HepG2 (cell line): ENCODE measurements around the gene RAB17. TPM values are rescaled to one million over a fixed set of nuclear protein-coding genes. Genes with fewer than 3 reads are reported as not detected.
A peak's percentile ranks its signal among the peaks of the same experiment; 100 is the strongest.

Experiments
- ASH2L ChIP-seq: fragments of 300-600, 200-600 bp; sonication (generic); IDR thresholded peaks from 2 replicates; pipeline ENCODE4 v1.7.0; 2017; ENCODE audit warnings: low read depth, mild to moderate bottlenecking, moderate library complexity, mixed read lengths, low read length; ENCODE audit not compliant: insufficient read length
- CBFB ChIP-seq: sonication (generic); formaldehyde crosslinking; IDR thresholded peaks from 2 replicates; pipeline ENCODE4 v1.4.0; 2020; ENCODE audit warnings: missing genetic modification reagents
- DBP ChIP-seq: sonication (generic); formaldehyde crosslinking; IDR thresholded peaks from 2 replicates; pipeline ENCODE4 v1.4.0; 2020; ENCODE audit warnings: missing genetic modification reagents; ENCODE audit errors: not compliant biosample characterization
- ETV5 ChIP-seq: IDR thresholded peaks from 2 replicates; pipeline ENCODE4 v1.6.1; 2018; ENCODE audit warnings: missing biosample characterization, missing genetic modification reagents, inconsistent platforms, borderline replicate concordance
- HOXA7 ChIP-seq: sonication (generic); formaldehyde crosslinking; IDR thresholded peaks from 2 replicates; pipeline ENCODE4 v1.8.1; 2022; ENCODE audit warnings: mild to moderate bottlenecking, missing genetic modification reagents, moderate library complexity
- KAT7 ChIP-seq: IDR thresholded peaks from 2 replicates; pipeline ENCODE4 v1.6.1; 2018; ENCODE audit warnings: borderline replicate concordance, missing compliant biosample characterization
- KLF12 ChIP-seq: sonication (generic); formaldehyde crosslinking; IDR thresholded peaks from 2 replicates; pipeline ENCODE4 v1.4.0; 2020; ENCODE audit warnings: missing genetic modification reagents, borderline replicate concordance
- MAFF ChIP-seq: IDR thresholded peaks from 2 replicates; pipeline ENCODE4 v1.6.1; 2011; ENCODE audit warnings: low read depth, low read length, improper control_type of control experiment
- MBNL3 ChIP-seq: fragments of 250-450 bp; sonication (Bioruptor Pico); conservative IDR thresholded peaks from 2 replicates; pipeline ENCODE4 v1.8.0; 2022; ENCODE audit warnings: mild to moderate bottlenecking, inconsistent platforms
- NFKBIZ ChIP-seq: IDR thresholded peaks from 2 replicates; pipeline ENCODE4 v1.6.1; 2018; ENCODE audit warnings: missing genetic modification reagents, missing compliant biosample characterization
- PHF8 ChIP-seq: sonication (generic); formaldehyde crosslinking; IDR thresholded peaks from 2 replicates; pipeline ENCODE4 v1.5.0; 2020; ENCODE audit warnings: missing genetic modification reagents
- STAT5B ChIP-seq: sonication (generic); formaldehyde crosslinking; IDR thresholded peaks from 2 replicates; pipeline ENCODE4 v1.4.0; 2020; ENCODE audit warnings: missing genetic modification reagents
- TGIF2 ChIP-seq: IDR thresholded peaks from 2 replicates; pipeline ENCODE4 v1.6.1; 2016; ENCODE audit warnings: control low read depth, missing compliant biosample characterization
- ZKSCAN8 ChIP-seq: IDR thresholded peaks from 2 replicates; pipeline ENCODE4 v1.6.1; 2016; ENCODE audit warnings: borderline replicate concordance, missing genetic modification reagents, missing compliant biosample characterization
- ZNF468 ChIP-seq: sonication (generic); formaldehyde crosslinking; IDR thresholded peaks from 2 replicates; pipeline ENCODE4 v1.8.0; 2022; ENCODE audit warnings: mild to moderate bottlenecking, moderate library complexity, missing genetic modification reagents
- ZNF766 ChIP-seq: sonication (generic); formaldehyde crosslinking; IDR thresholded peaks from 2 replicates; pipeline ENCODE4 v1.5.0; 2020; ENCODE audit warnings: missing genetic modification reagents, borderline replicate concordance
- ZNF891 ChIP-seq: sonication (generic); formaldehyde crosslinking; IDR thresholded peaks from 2 replicates; pipeline ENCODE4 v1.5.0; 2020; ENCODE audit warnings: mild to moderate bottlenecking, missing genetic modification reagents
- ZSCAN21 ChIP-seq: sonication (generic); formaldehyde crosslinking; IDR thresholded peaks from 2 replicates; pipeline ENCODE4 v1.8.0; 2022; ENCODE audit warnings: mild to moderate bottlenecking, missing genetic modification reagents, moderate library complexity, borderline replicate concordance
- polyA plus RNA-seq, 8 experiments: library from polyadenylated mRNA; depleted of rRNA in 3 of 8; stranded (reverse) in 7 of 8; unstranded in 1 of 8; fragments of >200 nt; fragmentation: Illumina TruSeq in 4 of 8; extraction: Trizol in 4 of 8; gene quantifications; 2 replicates each; pipeline versions ENCODE4 v1.2.1 to v1.2.3, GENCODE V29; 2011 to 2016; ENCODE audit warnings: low read depth in 4 of 8, missing spikeins in 1 of 8, mixed read lengths in 1 of 8; ENCODE audit not compliant: insufficient read depth in 1 of 8
- total RNA-seq, 5 experiments: library from RNA; depleted of rRNA; stranded (reverse); fragments of >200 nt; fragmentation: Illumina TruSeq; extraction: Trizol; gene quantifications; 2 replicates each; pipeline ENCODE4 v1.2.3, GENCODE V29; 2016; ENCODE audit warnings: low read depth in 1 of 5
- TF ChIP-seq, protein P1 (sequence below): sonication (generic); formaldehyde crosslinking; IDR thresholded peaks from 2 replicates; pipeline ENCODE4 v1.5.0; 2020; ENCODE audit warnings: mild to moderate bottlenecking, missing genetic modification reagents
- TF ChIP-seq, protein P2 (sequence below): sonication (generic); formaldehyde crosslinking; IDR thresholded peaks from 2 replicates; pipeline ENCODE4 v1.5.1; 2020; ENCODE audit warnings: mild to moderate bottlenecking, missing genetic modification reagents, moderate library complexity
- TF ChIP-seq, protein P3 (sequence below): sonication (generic); formaldehyde crosslinking; IDR thresholded peaks from 2 replicates; pipeline ENCODE4 v1.4.0; 2020; ENCODE audit warnings: missing genetic modification reagents
- TF ChIP-seq, protein P4 (sequence below): sonication (generic); formaldehyde crosslinking; IDR thresholded peaks from 2 replicates; pipeline ENCODE4 v1.9.0; 2021; ENCODE audit warnings: missing genetic modification reagents, borderline replicate concordance

Gene RAB17
- total and polyA plus RNA-seq, 2 of the 13 experiments (the other 11 are each of a cell fraction or from before 2014, with no cell fraction given) = 68.0 to 124 TPM

- TF ChIP-seq, protein P1, sequence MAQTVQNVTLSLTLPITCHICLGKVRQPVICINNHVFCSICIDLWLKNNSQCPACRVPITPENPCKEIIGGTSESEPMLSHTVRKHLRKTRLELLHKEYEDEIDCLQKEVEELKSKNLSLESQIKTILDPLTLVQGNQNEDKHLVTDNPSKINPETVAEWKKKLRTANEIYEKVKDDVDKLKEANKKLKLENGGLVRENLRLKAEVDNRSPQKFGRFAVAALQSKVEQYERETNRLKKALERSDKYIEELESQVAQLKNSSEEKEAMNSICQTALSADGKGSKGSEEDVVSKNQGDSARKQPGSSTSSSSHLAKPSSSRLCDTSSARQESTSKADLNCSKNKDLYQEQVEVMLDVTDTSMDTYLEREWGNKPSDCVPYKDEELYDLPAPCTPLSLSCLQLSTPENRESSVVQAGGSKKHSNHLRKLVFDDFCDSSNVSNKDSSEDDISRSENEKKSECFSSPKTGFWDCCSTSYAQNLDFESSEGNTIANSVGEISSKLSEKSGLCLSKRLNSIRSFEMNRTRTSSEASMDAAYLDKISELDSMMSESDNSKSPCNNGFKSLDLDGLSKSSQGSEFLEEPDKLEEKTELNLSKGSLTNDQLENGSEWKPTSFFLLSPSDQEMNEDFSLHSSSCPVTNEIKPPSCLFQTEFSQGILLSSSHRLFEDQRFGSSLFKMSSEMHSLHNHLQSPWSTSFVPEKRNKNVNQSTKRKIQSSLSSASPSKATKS (CRISPR knock-in tag) = no peak
- TF ChIP-seq MAFF = no peak
- TF ChIP-seq NFKBIZ (CRISPR knock-in tag) = peak; percentile 60
- TF ChIP-seq ZKSCAN8 (CRISPR knock-in tag) = no peak
- no peak for TF ChIP-seq KLF12 (CRISPR knock-in tag)
- TF ChIP-seq, protein P2, sequence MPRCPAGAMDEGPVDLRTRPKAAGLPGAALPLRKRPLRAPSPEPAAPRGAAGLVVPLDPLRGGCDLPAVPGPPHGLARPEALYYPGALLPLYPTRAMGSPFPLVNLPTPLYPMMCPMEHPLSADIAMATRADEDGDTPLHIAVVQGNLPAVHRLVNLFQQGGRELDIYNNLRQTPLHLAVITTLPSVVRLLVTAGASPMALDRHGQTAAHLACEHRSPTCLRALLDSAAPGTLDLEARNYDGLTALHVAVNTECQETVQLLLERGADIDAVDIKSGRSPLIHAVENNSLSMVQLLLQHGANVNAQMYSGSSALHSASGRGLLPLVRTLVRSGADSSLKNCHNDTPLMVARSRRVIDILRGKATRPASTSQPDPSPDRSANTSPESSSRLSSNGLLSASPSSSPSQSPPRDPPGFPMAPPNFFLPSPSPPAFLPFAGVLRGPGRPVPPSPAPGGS (CRISPR knock-in tag) = peak; percentile 32; the same call in 1 of the 2 replicates
- peak; percentile 93 for TF ChIP-seq ETV5 (CRISPR knock-in tag)
- peak; percentile 80 for TF ChIP-seq ASH2L
- TF ChIP-seq DBP (CRISPR knock-in tag) = no peak
- TF ChIP-seq, protein P3, sequence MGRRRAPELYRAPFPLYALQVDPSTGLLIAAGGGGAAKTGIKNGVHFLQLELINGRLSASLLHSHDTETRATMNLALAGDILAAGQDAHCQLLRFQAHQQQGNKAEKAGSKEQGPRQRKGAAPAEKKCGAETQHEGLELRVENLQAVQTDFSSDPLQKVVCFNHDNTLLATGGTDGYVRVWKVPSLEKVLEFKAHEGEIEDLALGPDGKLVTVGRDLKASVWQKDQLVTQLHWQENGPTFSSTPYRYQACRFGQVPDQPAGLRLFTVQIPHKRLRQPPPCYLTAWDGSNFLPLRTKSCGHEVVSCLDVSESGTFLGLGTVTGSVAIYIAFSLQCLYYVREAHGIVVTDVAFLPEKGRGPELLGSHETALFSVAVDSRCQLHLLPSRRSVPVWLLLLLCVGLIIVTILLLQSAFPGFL (CRISPR knock-in tag) = no peak
- peak; percentile 71 for TF ChIP-seq KAT7
- peak; percentile 37; the same call in 1 of the 2 replicates for TF ChIP-seq CBFB (CRISPR knock-in tag)
- TF ChIP-seq, protein P4, sequence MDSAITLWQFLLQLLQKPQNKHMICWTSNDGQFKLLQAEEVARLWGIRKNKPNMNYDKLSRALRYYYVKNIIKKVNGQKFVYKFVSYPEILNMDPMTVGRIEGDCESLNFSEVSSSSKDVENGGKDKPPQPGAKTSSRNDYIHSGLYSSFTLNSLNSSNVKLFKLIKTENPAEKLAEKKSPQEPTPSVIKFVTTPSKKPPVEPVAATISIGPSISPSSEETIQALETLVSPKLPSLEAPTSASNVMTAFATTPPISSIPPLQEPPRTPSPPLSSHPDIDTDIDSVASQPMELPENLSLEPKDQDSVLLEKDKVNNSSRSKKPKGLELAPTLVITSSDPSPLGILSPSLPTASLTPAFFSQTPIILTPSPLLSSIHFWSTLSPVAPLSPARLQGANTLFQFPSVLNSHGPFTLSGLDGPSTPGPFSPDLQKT (CRISPR knock-in tag) = no peak
- TF ChIP-seq PHF8 = peak; percentile 64
- TF ChIP-seq ZNF891 (CRISPR knock-in tag) = no peak
- no peak for TF ChIP-seq MBNL3 (CRISPR knock-in tag)
- 0 out of 2 replicates have a peak, but pooled peaks have one; percentile 41 for TF ChIP-seq STAT5B (CRISPR knock-in tag)
- no peak; the same call in 1 of the 2 replicates for TF ChIP-seq ZSCAN21 (CRISPR knock-in tag)
- no peak for TF ChIP-seq TGIF2
- TF ChIP-seq ZNF766 (CRISPR knock-in tag) = no peak
- TF ChIP-seq HOXA7 (CRISPR knock-in tag) = no peak
- no peak for TF ChIP-seq ZNF468 (CRISPR knock-in tag)
These were observed 11.1 kb upstream of the RAB17 start (continued) for GRCh38 chr2:237601453-237602116.
